Endometrial microvascular endothelial cells (primary cell): Measurements from ENCODE around the gene PSMB5. TPM values are rescaled to one million over a fixed set of nuclear protein-coding genes. Genes with fewer than 3 reads are reported as not detected.

Experiments
- in situ Hi-C: cut with HindIII; loops from 2 replicates; pipeline ENCODE4 v1.10.0; 2017; ENCODE audit warnings: low sequenced_read_pairs, low pct_unique_long_range_greater_than_20kb; ENCODE audit errors: inconsistent ontology term
- total RNA-seq: library from RNA; depleted of rRNA; stranded (reverse); fragments of >200 nt; gene quantifications from one replicate; pipeline ENCODE4 v1.2.3, GENCODE V29; 2015; ENCODE audit errors: inconsistent ontology term

PSMB5 gene
- total RNA-seq, result 352 TPM

DNA sequence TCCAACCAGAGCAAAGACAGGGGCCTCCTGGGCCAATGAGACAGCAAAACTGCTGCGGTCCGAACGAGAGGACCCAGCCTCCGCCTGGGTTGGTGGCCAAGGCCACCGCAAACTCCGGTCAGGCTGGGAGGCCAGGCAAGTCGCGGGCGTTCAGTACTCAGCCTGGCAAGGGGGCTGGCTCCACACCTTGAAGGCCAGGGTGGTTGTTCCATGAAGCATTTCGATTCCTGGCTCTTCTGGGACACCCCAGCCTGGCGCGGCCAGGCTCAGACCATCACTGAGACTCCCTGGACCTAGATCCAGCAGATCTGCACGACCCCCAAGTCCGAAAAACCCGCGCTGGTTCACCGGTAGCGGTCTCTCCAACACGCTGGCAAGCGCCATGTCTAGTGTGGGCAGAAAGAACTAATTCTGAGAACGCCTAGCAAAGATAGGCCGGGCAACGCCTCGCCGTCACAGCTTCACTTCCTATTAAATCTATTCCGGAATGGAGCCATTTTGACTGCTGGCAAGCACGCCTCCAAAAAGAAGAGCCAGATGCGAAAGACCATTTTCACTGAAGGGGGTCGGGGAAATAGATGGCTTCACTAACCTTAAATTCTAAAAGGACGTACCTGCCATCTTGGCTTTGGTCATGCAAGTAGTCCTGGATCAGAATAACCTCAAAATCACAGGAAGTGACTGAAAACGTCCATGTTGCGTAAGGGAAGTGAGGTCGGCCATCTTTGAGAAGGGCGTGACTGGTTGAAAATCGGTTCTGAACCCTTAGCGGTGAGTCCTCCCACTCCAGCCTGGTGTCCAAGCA, at the start of gene PSMB5:
Gene PSMB5, minus strand, starts transcription at position 403 of the 805 bp plus-strand sequence. Its CDS starts 19 bp downstream, at position 384.
- in situ Hi-C loops, result no loop called here

DNA sequence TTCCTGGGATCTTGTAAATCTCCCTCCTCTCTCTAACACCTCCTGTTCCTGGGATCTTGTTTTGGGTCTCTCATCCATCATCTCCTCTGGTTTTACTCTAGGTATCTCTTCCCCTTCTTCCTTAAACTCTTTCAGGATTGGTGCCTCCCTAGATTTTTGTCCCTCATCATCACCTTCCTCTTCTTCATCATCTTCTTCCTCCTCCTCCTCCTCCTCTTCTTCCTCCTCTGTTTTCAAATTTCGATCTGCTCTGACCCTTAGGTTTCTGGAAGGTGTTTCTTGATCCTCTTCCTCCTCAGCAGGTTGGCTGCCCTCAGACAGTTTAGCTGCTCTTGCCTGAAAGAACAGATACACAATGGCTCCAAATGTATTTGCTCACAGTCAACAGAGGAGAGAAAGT, 45.8 kb upstream of the PSMB5 start:
- in situ Hi-C loops, result loop anchor here (25.0 kb wide), 1 partner anchor 93 kb away; the partner anchor contains the start of gene AJUBA

DNA sequence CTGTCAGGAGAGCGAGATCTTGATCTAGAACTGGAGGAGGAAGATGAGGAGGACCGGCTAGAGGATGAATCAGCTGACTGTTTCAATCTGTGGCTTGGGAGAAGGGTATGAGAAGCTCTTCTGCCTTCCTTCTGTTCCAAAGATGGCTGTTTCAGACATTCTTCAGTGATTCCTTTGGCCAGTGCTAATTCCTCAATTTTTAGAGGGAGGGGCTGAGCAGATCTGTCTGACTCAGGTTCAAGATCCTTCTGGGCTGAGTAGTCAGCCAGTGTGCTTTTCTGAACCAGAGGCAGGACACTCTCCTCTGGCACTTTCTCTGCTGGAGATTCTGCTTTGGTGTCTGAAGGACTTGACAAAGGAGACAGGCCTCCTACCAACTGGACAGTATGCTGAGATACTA, 45.0 kb upstream of the PSMB5 start:
- in situ Hi-C loops, result loop anchor here (25.0 kb wide), 1 partner anchor 92 kb away; the partner anchor contains the start of gene AJUBA

DNA sequence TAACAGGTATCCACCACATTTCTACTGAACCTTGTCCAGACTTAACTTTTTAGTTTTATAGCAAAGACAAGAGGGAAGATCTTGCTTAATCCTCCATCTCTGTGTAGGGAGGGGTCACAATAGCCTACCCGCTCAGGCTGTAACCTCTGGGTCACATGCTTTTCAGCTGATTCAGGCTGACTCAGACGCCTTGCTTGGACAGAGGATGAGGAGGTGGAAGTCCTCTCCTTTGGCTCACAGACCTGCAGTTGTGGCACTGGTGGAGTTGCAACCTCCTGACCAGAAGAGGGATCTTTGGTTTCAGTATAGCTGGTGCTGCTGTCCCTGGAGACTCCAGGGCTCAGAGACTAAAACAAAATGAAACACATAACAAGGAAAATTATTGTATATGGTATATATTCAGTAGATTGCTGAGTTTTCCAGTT, 44.0 kb upstream of the PSMB5 start:
- in situ Hi-C loops, result loop anchor here (25.0 kb wide), 1 partner anchor 91 kb away; the partner anchor contains the start of gene AJUBA

DNA sequence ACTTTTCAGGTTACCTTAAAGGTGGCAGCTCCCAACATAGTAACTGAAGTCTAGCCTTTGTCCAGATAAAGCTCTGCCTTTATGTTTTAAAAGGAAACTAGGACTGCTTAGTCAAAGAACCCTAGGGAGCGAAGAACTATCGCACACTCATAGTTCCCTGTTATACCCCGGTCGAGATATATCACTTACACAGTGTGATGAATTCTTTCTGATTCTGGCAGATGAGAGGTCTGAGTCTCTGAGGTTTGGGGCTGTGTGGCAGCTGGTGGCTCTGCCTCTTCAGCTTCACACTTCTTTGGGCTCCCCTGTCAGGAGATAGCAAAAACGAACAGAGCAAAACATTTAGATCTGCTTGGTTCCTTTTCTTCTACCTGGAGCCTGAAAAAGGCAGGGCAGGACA, 43.3 kb upstream of the PSMB5 start:
- in situ Hi-C loops, result loop anchor here (25.0 kb wide), 1 partner anchor 91 kb away; the partner anchor contains the start of gene AJUBA

DNA sequence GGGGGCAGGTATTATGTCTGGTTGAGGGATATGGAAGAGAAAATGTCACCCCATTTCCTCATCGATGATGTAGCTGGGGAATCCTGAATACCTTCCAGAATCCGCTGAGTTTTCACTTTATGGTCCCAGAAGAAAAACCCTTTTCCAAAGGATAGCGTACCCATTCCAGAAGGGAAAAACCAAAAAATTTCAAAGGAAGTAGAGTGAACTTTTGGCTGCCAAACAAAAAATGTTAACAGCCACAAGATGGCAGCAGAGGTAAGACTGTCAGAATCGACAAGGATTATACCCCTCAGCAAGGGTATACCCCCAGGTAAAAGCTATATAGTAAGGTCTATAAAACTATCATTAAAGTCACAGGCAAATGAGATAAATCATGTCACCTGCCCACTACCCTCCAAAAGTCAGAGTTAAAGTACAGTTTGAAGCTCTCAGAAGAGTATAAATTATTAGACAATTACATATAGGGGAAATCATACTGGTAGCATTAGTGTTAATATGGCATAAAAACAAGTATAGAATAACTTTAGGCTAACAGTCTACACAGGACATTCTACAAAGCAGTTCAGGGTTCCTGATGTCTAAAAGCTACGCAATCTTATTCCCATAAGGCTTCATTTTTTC, 42.2 kb upstream of the PSMB5 start:
- in situ Hi-C loops, result loop anchor here (25.0 kb wide), 1 partner anchor 90 kb away; the partner anchor contains the start of gene AJUBA

DNA sequence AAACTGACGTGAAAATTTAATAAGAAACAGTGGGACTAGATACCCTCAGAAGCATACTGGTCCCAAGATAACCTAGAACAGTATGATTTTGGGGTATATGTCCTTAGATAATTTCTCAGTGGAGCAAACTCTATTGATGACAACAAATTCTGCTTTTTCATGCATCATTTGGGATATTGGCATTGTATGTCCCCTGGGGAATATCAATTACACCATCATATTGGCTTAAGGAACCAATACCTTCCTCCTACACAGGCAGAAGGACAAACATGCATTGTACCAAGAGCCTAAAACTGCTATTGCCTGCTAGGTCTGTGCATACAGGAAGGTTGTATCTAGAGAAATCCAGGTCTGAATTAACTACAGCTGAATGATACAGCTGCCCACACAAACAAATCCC, 40.2 kb upstream of the PSMB5 start:
- in situ Hi-C loops, result loop anchor here (25.0 kb wide), 1 partner anchor 88 kb away; the partner anchor contains the start of gene AJUBA

DNA sequence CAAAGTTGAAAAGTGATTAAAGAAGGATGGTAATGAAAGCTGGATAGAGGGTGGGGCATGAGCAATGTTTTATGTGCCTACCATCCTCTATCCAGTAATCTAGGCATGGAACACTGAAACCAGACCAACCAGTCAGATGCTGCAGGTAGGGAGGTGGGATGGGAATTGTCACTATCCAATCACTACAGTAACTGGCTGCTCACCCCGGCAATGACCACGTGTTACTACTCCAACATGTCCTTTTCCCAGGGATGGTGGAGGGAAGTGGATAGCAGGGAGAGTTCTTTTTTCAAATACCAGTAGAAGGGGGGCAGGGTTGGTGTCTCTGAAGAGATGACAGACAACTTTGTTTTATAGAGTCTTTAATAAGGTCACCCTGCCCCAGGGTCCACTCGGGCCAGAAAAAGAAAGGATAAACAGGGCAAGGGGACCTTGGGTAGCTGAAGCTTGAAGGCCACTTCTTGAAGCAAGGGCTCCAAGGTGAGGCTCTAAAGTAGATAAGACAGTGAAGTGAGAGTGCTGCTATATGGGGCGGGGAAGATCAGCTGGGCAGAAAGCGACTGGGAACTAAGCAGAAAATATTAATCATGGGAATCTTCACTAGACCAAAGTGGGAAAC, 37.3 kb upstream of the PSMB5 start:
- in situ Hi-C loops, result no loop called here

DNA sequence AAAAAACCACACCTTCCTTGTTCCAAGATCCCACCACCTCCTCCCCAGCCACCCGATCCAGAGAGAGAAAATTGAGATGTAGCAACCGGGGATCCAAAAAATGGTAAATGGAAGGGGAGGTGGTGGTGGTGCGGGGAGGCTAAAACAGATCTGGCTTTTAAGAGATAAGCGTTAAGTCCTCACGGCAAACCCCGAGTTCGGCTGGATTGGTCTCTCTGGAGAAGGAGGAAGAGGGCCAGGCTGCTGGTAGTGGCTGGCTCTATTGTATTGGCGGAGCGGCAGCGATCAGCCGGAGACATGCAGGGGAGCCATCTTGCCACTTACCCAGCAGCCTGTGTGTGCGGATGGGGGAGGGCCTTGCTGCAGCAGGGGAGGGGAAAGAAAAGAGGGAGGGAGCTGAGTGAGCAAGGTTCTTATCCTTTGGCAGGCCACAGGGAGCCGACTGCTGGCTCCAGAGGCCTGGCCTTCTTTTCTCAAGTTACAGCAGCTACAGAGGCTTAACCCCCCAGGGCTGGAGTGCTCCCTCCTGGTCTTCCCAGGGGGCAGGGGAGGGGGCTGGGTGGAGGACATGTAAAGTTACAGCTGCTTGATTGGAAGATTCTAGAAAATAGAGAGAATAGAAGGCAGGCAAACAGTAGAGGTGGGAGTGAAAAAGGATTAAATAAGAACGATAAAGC, 36.7 kb upstream of the PSMB5 start:
- in situ Hi-C loops, result no loop called here

DNA sequence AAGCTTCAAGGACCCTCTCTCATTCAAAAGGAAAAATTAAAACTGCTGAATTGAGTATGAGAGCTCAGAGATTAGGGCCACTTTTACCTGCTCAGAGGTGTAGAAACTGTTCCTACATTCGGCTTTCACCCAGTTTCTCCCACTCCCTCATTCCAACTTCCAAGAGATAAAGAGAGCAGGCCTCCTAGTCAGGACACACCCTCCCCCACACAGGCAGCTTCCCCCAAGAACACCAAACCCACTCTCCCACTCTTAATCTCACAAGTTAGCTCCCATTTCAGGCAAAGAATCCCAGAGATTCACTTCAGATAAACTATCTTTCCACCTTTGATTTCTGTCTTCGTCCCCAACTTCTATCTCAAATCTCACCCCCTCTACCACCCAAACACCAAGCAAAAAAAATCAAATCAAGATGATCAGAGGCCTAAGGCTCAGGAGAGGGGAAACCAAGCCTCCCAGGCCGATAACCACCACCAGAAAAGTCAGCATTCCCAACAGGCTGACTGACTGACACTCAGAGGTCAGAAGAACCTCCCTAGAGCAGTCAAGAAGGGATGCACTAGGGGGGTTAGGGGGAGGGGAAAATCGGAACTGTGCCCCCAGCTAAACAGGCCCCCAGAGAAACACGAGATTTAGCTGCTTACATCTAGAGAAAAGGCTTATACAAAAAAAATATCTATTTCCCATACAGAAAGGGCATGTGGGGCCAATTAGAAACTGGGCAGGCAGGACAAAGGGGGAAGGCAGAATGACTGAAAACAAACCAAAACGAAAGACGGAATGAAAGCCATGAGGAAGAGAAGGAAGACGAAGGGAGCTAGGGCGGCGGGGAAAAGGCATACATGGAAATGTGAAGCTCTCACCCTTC, 35.8 kb upstream of the PSMB5 start:
- in situ Hi-C loops, result no loop called here

DNA sequence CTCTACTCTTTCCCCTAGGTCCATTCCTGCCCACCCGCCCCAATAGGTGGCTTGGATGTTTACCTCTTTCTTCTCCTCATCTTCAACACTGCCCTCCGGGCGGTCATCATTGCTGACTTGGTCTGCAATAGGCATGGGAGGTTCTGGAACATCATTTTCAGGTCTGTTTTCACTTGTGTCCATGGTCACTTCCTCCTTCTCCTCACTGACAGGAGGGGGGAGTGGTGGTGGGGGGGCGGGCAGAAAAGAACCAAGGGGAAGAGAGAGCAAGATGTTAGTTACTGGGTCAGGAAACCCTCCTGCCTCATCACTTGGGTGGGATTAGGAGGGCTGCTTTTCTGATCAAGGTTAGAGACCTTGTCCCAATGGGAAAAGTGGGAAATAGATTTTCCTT, 34.7 kb upstream of the PSMB5 start:
- in situ Hi-C loops, result no loop called here

DNA sequence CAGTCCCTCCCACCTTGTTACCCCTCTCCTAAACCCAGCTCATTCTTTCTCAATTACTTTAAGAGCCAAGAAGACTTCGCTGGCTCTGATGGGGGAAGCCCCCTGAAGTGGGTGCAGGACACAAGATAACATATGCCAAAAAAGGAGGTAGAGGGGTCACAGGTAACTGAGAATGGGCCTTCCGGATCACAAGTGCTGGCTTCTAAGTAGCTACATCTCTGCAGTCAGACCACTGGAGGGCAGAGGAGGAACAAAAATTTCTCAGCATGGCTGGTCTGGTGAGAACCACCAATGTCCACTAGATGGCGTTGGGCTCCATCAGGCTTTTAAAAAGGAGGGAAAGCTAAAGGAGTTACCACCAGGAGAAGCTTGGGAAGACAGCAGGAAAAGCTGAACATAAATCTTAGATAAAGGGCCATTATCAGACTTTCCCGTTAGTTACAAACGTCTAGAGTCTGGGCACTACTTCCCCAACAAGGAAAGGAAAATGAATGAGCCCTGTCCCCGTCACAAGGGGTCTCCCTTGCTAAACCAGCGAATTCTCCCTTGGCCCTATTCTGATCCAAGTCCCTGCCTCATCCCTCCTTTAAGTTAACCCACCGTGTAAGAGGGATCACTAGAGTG, 34.2 kb upstream of the PSMB5 start:
- in situ Hi-C loops, result no loop called here

DNA sequence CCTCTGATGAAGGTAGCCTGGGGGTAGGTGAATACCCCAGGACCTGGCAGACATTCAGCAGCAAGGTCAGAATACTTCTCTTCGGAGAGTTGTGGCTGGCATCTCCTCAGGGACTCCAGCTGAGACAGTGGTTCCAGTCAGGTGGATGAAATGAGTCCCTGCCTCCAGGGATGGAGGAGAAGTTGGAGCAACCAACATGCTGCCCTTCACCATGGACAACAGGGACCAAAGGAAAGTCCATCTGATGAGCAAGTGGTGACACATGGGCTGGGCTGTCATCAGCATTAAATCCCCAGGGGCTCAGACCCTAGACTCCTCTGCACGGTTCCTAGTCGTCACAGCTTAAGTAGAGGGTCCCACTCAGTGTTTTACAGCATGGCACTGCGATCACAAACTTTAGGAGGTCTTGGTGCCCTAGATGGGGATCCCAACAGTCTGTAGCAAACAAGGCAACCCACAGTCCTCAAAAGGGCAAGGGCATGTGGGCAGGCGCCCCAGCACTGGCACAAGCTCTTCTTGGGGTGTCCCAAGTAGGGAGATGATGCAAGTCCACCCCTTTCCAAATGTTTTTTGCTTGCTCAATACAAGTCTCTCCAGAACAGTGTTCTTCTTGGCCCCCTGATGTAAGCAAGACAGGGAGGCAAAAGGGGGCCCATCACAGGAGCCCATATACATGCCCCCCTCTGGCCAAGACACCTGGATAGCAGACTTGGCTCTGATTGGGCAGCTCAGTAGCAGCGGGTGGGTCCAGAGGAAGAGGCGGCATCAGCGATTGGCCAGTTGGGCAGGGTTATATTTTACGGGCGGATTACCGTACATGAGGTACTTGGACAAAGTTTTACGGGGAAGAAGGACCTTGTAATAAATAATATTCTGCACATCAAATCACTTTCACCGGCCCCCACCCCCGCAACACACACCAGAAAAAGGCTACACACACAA, 33.4 kb upstream of the PSMB5 start:
- in situ Hi-C loops, result no loop called here

DNA sequence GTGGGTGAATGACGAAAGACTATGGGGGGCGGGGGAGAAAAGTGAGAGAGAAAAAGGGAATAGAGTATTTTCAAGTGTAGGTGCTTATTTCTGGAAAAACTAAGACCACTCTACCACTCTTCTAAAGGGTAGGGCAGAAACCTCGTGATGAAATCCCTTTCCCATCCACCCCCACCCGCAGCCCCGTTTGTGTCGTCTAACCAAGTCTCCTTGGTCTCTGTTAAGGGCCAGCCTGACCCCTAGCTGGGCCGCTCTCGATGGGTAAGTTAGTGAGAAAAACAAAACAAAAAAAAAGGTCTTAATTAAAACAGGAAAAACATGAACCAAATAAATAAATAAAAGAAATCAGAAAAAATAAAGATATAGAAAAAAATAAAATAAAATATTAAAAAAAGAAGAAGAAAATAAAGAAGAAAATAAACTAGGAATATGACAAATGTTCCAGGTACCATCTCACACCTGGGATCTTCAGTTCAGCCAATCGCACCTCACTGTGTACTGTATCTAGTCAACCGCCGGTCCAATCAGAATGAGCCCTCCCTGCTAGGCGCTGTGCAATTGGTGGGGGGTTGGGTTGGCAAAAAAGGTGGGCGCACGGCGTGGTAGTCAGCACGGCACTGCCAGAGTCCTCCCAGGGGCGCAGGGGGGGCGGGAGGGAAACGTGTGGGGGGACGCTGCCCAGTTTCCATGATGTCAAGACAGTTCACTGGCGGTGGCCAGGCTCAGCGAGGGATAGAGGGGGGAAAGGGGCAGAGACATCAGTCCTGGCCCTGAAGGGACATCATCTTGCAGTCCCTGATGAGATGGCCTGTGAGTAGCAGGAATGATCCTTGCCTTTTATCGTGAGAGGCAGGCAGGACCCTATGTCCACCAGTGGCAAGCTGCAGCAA, 32.4 kb upstream of the PSMB5 start:
- in situ Hi-C loops, result no loop called here

DNA sequence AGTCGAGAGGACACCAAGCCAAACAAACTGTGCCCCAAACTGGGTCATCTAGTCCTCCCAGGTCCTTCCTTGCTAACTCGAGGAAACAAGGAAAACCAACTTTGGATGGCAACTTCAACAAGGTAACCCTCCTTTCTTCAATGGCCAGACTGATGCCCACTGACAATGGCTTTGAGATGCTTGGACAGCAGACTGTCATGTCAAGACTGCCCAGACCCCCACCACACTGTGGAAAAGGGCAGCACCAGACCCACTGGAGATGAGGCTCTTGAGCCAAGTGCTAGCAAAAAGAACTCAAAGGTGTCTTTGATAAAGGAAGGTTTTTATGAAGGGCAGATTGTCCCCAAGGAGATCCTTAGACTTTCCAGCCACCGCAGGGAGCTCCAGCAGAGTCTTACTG, 31.7 kb upstream of the PSMB5 start:
- in situ Hi-C loops, result no loop called here

DNA sequence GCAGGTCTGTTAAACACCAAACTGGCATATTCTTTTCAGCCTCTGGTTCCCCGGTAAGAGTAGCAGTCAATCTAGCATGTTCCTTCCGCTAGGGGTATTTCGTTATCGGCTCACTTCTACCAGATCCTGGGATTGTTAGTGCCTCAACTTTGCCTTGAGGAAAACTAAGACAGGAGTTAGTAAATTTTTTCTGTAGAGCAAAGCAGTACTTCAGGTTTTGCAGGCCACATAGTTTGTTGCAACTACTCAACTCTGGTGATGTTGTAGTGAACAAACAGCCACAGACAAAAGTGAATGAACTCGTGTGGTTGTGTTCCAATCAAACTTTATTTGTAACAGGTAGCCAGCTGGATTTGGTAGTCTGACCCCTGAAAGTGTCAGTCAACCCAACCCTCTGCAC, 28.9 kb upstream of the PSMB5 start:
- in situ Hi-C loops, result no loop called here
